Islet precursor cell (in vitro differentiated cells): ENCODE results near the gene HID1.
A peak's percentile ranks its signal among the peaks of the same experiment; 100 is the strongest.

Experiments
- DNase-seq: peaks from one replicate; pipeline ENCODE4 v3.0.0-alpha.2; 2018

Gene HID1

DNA sequence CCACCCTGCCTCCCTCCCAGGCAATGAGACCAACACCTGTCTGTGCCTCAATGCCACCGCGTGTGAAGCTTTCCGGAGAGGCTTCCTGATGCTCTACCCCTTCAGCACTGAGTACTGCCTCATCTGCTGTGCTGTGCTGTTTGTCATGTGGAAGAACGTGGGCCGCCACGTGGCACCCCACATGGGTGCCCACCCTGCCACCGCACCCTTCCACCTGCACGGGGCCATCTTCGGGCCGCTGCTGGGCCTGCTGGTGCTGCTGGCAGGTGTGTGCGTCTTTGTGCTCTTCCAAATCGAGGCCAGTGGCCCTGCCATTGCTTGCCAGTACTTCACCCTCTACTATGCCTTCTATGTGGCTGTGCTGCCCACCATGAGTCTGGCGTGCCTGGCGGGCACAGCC is 25.9 kb downstream of the HID1 start:
- DNase-seq = no peak

GRCh38 chr17:74945543-74945942 is 27.0 kb downstream of the HID1 start:
- DNase-seq = no peak

DNA sequence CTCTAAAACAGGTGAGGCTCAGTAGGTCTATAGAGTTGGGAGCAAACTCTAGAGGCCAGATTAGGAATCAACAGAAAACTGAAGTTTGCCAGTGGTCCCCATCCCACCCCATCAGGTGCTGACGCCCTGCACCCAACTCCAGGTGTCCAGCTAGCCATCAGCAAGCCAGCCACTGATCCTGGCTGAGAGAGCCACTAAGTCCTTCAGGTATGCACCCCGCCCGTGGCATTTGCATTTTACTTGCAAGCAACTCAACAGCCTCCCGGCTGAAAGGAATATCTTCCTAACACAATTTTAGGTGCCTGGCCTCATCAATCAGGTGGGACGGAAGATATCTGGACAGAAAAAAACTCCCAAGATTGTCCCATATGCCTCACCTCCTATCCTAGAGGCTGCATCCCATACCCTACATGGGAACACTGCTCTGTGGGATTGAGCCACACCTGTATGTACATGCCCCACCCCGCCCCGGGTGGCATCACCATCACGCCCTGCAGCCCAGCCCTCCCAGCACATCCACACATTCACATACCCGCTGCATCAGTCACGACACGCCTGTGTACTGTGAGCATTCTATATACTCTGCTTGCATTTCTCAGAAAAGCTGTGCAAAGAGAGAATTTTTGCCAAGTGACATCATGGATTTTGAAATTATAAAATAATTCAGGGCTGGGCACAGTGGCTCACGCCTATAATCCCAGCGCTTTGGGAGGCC is 28.6 kb downstream of the HID1 start:
- DNase-seq = no peak

- no peak for DNase-seq
These were observed 31.3 kb downstream of the HID1 start for GRCh38 chr17:74941128-74941725.

- no peak for DNase-seq
These were observed 33.0 kb downstream of the HID1 start for GRCh38 chr17:74939534-74939933.

GRCh38 chr17:74938194-74938950 is 34.2 kb downstream of the HID1 start:
- DNase-seq = no peak

DNA sequence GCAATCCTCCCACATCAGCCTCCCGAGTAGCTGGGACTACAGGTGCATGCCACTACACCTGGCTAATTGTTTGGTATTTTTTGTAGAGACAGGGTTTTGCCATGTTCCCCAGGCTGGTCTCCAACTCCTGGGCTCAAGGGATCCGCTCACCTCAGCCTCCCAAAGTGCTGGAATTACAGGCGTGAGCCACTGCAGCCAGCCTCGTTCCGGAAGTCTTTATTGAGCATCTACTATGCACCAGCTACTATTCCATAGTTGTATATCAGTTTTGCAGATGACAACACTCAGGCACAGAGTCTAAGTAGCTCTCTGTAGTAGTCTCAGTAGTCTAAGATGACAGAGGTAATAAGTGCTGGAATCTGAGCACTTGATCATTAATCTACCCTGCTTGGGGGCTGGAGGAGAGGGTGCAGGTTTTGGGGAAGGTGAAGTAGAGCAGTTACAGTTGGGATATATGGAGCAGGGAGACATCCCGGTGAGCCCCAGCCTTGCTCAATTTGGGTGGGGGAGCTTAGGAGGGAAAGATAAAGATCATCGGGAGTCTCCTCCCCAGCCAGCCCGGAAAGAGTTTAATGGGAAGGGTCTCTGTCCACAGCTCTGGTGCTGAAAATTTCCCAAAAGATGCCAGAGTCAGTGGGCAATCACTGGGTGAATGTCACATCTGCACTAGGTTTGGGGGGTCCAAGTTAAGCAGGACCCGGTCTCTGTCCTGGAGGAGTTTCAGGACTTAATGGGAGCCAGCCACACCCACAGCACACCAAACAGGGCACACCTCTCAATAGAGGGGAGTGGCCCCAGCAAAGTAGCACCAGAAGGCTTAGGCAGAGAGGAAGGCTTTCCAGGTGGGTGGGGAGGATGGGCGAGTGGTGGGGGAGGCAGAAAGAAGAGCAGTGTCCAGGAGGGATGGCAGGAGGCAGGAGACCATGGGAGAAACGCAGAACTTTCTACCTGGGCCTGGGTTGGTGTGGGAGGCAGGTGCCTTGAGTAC is 35.2 kb downstream of the HID1 start:
- no peak for DNase-seq

DNA sequence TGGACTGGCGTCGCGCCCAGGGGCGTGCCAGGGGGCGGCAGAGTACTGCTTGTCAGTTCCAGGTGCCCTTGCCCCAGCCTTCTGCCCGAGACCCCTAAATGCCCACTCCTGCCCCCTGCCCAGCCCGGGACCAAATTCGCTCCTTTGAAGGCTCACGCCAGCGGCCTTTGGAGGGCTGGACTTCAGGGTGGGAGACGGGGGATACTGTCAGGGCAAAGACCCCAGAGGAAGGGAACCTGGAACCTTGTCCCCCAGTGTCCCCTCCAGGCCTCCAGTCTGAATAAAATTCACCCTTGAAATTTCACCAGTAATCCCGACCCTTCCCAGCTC is 36.1 kb downstream of the HID1 start:
- DNase-seq = no peak

DNA sequence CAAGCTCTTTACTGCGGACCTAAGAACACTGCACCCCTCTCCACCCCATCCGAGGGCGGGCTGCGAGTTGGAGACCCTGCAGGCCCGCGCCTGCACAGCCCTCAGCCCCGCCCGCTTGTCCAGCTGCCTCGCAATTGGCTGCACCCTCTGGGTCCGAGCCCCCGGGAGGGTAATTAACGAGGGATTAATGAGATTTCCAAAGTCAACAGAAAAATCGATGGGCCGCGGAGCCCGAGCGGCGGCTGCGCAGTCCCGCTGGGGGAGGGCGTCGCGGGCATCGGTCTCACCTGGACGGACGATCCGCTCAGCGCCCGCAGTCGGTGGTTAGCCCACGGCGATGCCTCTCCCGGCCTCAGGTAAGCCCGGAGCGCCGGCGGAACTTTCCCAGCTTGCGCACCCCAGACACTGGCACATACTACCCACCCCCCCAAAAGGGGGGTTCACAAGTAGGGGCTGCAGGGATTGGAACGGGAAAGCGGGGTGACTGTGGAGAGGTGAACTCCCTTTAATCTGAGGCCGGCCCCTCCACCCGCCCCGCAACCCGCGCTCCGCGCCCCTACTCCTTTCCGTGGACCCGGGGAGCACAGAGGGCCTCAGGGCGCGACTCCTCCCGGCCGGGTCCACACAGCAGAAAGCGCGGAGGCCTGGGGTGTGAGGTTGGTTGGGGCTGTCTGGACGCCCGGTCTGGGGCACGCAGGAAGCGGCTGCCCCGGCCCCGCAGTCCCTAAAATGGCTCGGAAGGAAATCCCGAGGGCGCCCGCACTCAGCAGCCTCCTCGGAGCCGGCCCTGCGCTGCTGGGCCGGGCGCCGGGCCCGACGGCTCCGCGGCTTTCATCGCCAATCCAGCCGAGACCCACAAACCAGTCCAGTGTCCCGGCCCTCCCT is 36.7 kb downstream of the HID1 start, which contains the start of gene OTOP3:
OTOP3 (plus strand) TSS at position 314 of the 885 bp plus-strand sequence; CDS start at position 338, 24 bp downstream.
- DNase-seq = no peak

- no peak for DNase-seq
These were observed 37.5 kb downstream of the HID1 start for GRCh38 chr17:74935048-74935447.

- DNase-seq = peak; percentile 48
These were observed 42.0 kb downstream of the HID1 start for GRCh38 chr17:74930535-74931036.

- peak; percentile 47 for DNase-seq
These were observed 43.8 kb downstream of the HID1 start for GRCh38 chr17:74928786-74929185.

DNA sequence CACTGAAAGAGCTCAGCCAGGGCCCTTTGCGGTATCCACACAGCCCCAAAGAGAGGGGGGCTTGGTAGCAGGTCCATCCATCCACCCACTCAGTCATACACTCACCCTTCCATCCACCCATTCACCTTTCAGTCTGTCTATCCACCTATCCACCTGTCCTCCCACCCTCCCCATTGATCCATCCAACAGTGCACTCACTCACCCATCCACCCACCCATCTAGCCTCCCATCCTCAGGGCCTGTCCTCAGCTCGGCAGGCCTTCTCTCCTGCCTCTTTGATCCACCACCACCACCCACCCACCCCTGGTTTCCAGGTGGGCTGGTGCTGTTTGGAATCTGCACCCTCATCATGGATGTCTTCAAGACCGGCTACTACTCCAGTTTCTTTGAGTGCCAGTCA is 47.3 kb downstream of the HID1 start:
- DNase-seq = peak; percentile 48

GRCh38 chr17:74924250-74924948 is 48.2 kb downstream of the HID1 start, which contains the start of gene OTOP2:
Gene OTOP2, plus strand, starts transcription at chr17:74924273. Its CDS starts 360 bp downstream, at chr17:74924633.
- peak; percentile 57 for DNase-seq

- DNase-seq = peak; percentile 80
These were observed 48.9 kb downstream of the HID1 start for GRCh38 chr17:74923538-74924249.

GRCh38 chr17:74922694-74923537 is 49.6 kb downstream of the HID1 start, which contains the start of gene USH1G:
Gene USH1G, minus strand, starts transcription at chr17:74923255. Its CDS starts 182 bp downstream, at chr17:74923073.
- DNase-seq = peak; percentile 50

DNA sequence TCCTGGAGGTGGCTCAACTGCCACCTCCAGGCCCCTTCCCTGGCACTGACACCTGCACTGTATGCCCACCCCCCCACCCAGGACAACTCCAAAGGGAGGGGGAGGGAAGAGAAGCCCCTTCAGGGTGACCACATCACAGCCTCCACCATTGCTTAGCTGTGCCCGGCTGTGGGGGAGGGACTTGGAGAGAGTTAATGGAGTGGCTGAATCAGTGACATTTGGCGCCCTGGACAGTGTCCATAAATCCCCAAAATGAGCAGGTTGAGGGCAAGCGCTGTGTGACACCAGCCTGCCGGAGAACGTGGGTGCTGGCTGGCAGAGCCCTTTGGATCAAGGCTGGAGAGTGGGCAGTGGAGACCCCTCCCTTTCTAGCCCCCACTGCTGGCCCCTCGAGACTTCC is 50.4 kb downstream of the HID1 start:
- peak; percentile 53 for DNase-seq

DNA sequence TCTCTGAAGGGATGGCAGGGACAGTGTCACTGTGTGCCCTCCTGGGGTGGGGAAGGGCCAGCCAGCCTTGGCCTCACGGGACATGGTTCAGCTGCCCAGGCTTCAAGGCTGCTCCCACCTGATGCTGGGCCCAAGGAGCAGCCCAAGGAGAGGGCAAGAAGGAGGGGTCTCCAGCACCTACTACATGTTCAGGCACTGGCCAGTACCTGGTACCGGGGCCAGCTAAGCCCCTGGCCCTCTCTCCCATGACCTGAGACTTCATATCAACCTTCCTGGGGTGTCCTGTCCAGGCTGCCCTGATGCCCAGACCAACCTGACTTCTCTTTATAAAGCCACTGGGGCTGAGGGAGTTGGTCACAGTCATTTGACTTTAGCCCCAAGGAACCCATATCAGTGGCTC is 50.8 kb downstream of the HID1 start:
- DNase-seq = peak; percentile 52
